HEK293 (cell line): ENCODE results near the gene RAF1.

Experiments
- CTCF ChIA-PET: fragments of 350-600 bp; formaldehyde crosslinking; extraction: SDS; loops from one replicate; lab custom pipeline; 2021; ENCODE audit warnings: antibody characterized with exemption; lab: Yijun Ruan, JAX
- POLR2A ChIA-PET: fragments of 300-600 bp; formaldehyde crosslinking; extraction: SDS; loops from one replicate; lab custom pipeline; 2020; ENCODE audit warnings: antibody characterized with exemption, inconsistent platforms; lab: Yijun Ruan, JAX
- H3K27ac ChIP-seq: fragments of 200-500 bp; sonication (Bioruptor generic); 2 replicates; pipeline ENCODE4 v1.5.1; 2014; ENCODE audit warnings: low read depth, low read length, control low read depth, inconsistent platforms; ENCODE audit errors: extremely low read depth
- H3K36me3 ChIP-seq, 2 experiments: fragments of 200-500 bp in 1 of 2; sonication (Bioruptor generic) in 1 of 2; 1 replicate in 1 of 2; 2 replicates in 1 of 2; pipeline ENCODE4 v1.5.1; 2014 to 2017; ENCODE audit warnings: inconsistent platforms in 2 of 2, low read length in 2 of 2; ENCODE audit not compliant: control insufficient read depth in 2 of 2, insufficient read depth in 1 of 2
- H3K4me1 ChIP-seq: fragments of 200-500 bp; sonication (Bioruptor generic); 2 replicates; pipeline ENCODE4 v1.5.1; 2014; ENCODE audit warnings: mild to moderate bottlenecking, low read length, inconsistent platforms; ENCODE audit not compliant: control insufficient read depth, insufficient read depth
- H3K4me3 ChIP-seq: 2 replicates; pipeline ENCODE4 v1.5.1; 2011; ENCODE audit warnings: low read depth, mild to moderate bottlenecking, control low read depth, low read length, moderate library complexity
- H3K9me3 ChIP-seq: fragments of 200-500 bp; sonication (Bioruptor generic); 2 replicates; pipeline ENCODE4 v1.5.1; 2014; ENCODE audit warnings: low read depth, low read length, inconsistent platforms; ENCODE audit not compliant: control insufficient read depth, insufficient read depth
- KLF10 ChIP-seq: fragments of 450-650 bp; IDR thresholded peaks from 2 replicates; pipeline ENCODE4 v1.5.1; 2018; ENCODE audit warnings: missing biosample characterization, mild to moderate bottlenecking, missing genetic modification characterization
- KLF17 ChIP-seq: fragments of 450-650 bp; formaldehyde crosslinking; IDR thresholded peaks from 2 replicates; pipeline ENCODE4 v1.5.1; 2016; ENCODE audit warnings: missing biosample characterization, missing genetic modification characterization
- KLF8 ChIP-seq: fragments of 450-650 bp; formaldehyde crosslinking; IDR thresholded peaks from 2 replicates; pipeline ENCODE4 v1.5.1; 2016; ENCODE audit warnings: missing biosample characterization, missing genetic modification characterization
- MZF1 ChIP-seq: fragments of 450-650 bp; formaldehyde crosslinking; IDR thresholded peaks from 2 replicates; pipeline ENCODE4 v1.5.1; 2017; ENCODE audit warnings: missing biosample characterization, missing genetic modification characterization, borderline replicate concordance
- OVOL3 ChIP-seq: fragments of 450-650 bp; formaldehyde crosslinking; IDR thresholded peaks from 2 replicates; pipeline ENCODE4 v1.5.1; 2016; ENCODE audit warnings: missing biosample characterization, missing genetic modification characterization
- REPIN1 ChIP-seq: fragments of 450-650 bp; formaldehyde crosslinking; IDR thresholded peaks from 2 replicates; pipeline ENCODE4 v1.5.1; 2017; ENCODE audit warnings: missing biosample characterization, missing genetic modification characterization, low read depth
- REST ChIP-seq: fragments of 450-650 bp; formaldehyde crosslinking; IDR thresholded peaks from 2 replicates; pipeline ENCODE4 v1.5.1; 2016; ENCODE audit warnings: missing biosample characterization, missing genetic modification characterization
- ZFP3 ChIP-seq: fragments of 450-650 bp; formaldehyde crosslinking; IDR thresholded peaks from 2 replicates; pipeline ENCODE4 v1.5.1; 2016; ENCODE audit warnings: low read depth, missing biosample characterization, missing genetic modification characterization
- ZFP41 ChIP-seq: fragments of 450-650 bp; formaldehyde crosslinking; IDR thresholded peaks from 2 replicates; pipeline ENCODE4 v1.5.1; 2016; ENCODE audit warnings: missing biosample characterization, missing genetic modification characterization, borderline replicate concordance
- ZNF10 ChIP-seq: fragments of 450-650 bp; formaldehyde crosslinking; IDR thresholded peaks from 2 replicates; pipeline ENCODE4 v1.5.1; 2017; ENCODE audit warnings: missing biosample characterization, missing genetic modification characterization
- ZNF221 ChIP-seq: fragments of 450-650 bp; formaldehyde crosslinking; IDR thresholded peaks from 2 replicates; pipeline ENCODE4 v1.5.1; 2017; ENCODE audit warnings: missing biosample characterization, missing genetic modification characterization, borderline replicate concordance
- ZNF223 ChIP-seq: fragments of 450-650 bp; formaldehyde crosslinking; IDR thresholded peaks from 2 replicates; pipeline ENCODE4 v1.5.1; 2016; ENCODE audit warnings: missing biosample characterization, missing genetic modification characterization
- ZNF350 ChIP-seq: fragments of 450-650 bp; formaldehyde crosslinking; IDR thresholded peaks from 2 replicates; pipeline ENCODE4 v1.5.0; 2017; ENCODE audit warnings: missing biosample characterization, mild to moderate bottlenecking, missing genetic modification characterization
- ZNF549 ChIP-seq: fragments of 450-650 bp; IDR thresholded peaks from 2 replicates; pipeline ENCODE4 v1.5.1; 2018; ENCODE audit warnings: missing biosample characterization, missing genetic modification characterization, mild to moderate bottlenecking, inconsistent platforms, moderate library complexity
- ZNF571 ChIP-seq: fragments of 450-650 bp; formaldehyde crosslinking; IDR thresholded peaks from 2 replicates; pipeline ENCODE4 v1.5.0; 2017; ENCODE audit warnings: missing biosample characterization, missing genetic modification characterization
- ZNF596 ChIP-seq: fragments of 450-650 bp; IDR thresholded peaks from 2 replicates; pipeline ENCODE4 v1.5.0; 2018; ENCODE audit warnings: missing biosample characterization, mild to moderate bottlenecking, missing genetic modification characterization, moderate library complexity
- ZNF610 ChIP-seq: fragments of 450-650 bp; formaldehyde crosslinking; IDR thresholded peaks from 2 replicates; pipeline ENCODE4 v1.5.1; 2016; ENCODE audit warnings: missing biosample characterization, missing genetic modification characterization, borderline replicate concordance
- ZNF623 ChIP-seq: fragments of 450-650 bp; formaldehyde crosslinking; IDR thresholded peaks from 2 replicates; pipeline ENCODE4 v1.5.1; 2016; ENCODE audit warnings: missing biosample characterization, missing genetic modification characterization
- ZNF654 ChIP-seq: fragments of 450-650 bp; formaldehyde crosslinking; IDR thresholded peaks from 2 replicates; pipeline ENCODE4 v1.5.1; 2016; ENCODE audit warnings: low read depth, missing biosample characterization, missing genetic modification characterization
- ZNF660 ChIP-seq: fragments of 450-650 bp; IDR thresholded peaks from 2 replicates; pipeline ENCODE4 v1.5.1; 2018; ENCODE audit warnings: missing biosample characterization, mild to moderate bottlenecking, missing genetic modification characterization
- ZNF664 ChIP-seq: fragments of 450-650 bp; formaldehyde crosslinking; IDR thresholded peaks from 2 replicates; pipeline ENCODE4 v1.5.1; 2016; ENCODE audit warnings: missing biosample characterization, missing genetic modification characterization
- ZNF677 ChIP-seq: fragments of 450-650 bp; IDR thresholded peaks from 2 replicates; pipeline ENCODE4 v1.5.0; 2018; ENCODE audit warnings: missing biosample characterization, mild to moderate bottlenecking, missing genetic modification characterization, moderate library complexity
- ZNF701 ChIP-seq: fragments of 450-650 bp; formaldehyde crosslinking; IDR thresholded peaks from 2 replicates; pipeline ENCODE4 v1.5.1; 2016; ENCODE audit warnings: missing biosample characterization, missing genetic modification characterization
- TF ChIP-seq, protein P1 (sequence below): fragments of 450-650 bp; formaldehyde crosslinking; IDR thresholded peaks from 2 replicates; pipeline ENCODE4 v1.5.1; 2016; ENCODE audit warnings: missing biosample characterization, missing genetic modification characterization, low read depth
- TF ChIP-seq, protein P2 (sequence below): fragments of 450-650 bp; formaldehyde crosslinking; IDR thresholded peaks from 2 replicates; pipeline ENCODE4 v1.5.1; 2016; ENCODE audit warnings: missing biosample characterization, missing genetic modification characterization
- TF ChIP-seq, protein P3 (sequence below): fragments of 450-650 bp; formaldehyde crosslinking; IDR thresholded peaks from 2 replicates; pipeline ENCODE4 v1.5.1; 2016; ENCODE audit warnings: missing biosample characterization, missing genetic modification characterization

The RAF1 gene

GRCh38 chr3:12662593-12663400 is 1.1 kb downstream of the RAF1 start:
- ChIA-PET POLR2A (interaction anchor here (0.7 to 2.2 kb wide), 5 partner anchors 9 to 134 kb away, joined by 3 to 4 read pairs (median 4); partner anchors contain the start of genes CAND2 and MKRN2), CTCF (interaction anchor here (1.0 kb wide), 1 partner anchor 100 kb away, joined by 3 read pairs; no protein-coding TSS in a partner anchor)
- Histone ChIP-seq H3K27ac (peak overlapping the region; percentile 97), H3K9me3 (no peaks in the 10 kb centered on the region), H3K36me3 (no peaks in the 10 kb centered on the region), H3K4me3 (peak overlapping the region; percentile 91), H3K4me1 (peaks cover 22% of the 10 kb centered on the region)
- TF ChIP-seq ZFP41 (tag by site-specific recombination) (no peak), ZNF623 (tag by site-specific recombination) (no peak), ZNF350 (tag by site-specific recombination) (no peak), ZNF10 (tag by site-specific recombination) (0 out of 2 replicates have a peak, but pooled peaks have one; percentile 38), KLF17 (tag by site-specific recombination) (no peak), MZF1 (tag by site-specific recombination) (peak; percentile 65; the same call in 1 of the 2 replicates), REPIN1 (tag by site-specific recombination) (no peak), ZNF677 (tag by site-specific recombination) (no peak), ZNF549 (tag by site-specific recombination) (no peak), ZNF701 (tag by site-specific recombination) (no peak), ZNF221 (tag by site-specific recombination) (no peak), ZNF664 (tag by site-specific recombination) (no peak), ZNF596 (tag by site-specific recombination) (0 out of 2 replicates have a peak, but pooled peaks have one; percentile 46), ZNF660 (tag by site-specific recombination) (no peak), ZNF654 (no peak), ZNF223 (tag by site-specific recombination) (no peak), ZNF610 (tag by site-specific recombination) (no peak), OVOL3 (tag by site-specific recombination) (no peak), REST (no peak), ZNF571 (tag by site-specific recombination) (no peak), ZFP3 (tag by site-specific recombination) (no peak), KLF10 (tag by site-specific recombination) (no peak), KLF8 (tag by site-specific recombination) (no peak)
- TF ChIP-seq, protein P1, sequence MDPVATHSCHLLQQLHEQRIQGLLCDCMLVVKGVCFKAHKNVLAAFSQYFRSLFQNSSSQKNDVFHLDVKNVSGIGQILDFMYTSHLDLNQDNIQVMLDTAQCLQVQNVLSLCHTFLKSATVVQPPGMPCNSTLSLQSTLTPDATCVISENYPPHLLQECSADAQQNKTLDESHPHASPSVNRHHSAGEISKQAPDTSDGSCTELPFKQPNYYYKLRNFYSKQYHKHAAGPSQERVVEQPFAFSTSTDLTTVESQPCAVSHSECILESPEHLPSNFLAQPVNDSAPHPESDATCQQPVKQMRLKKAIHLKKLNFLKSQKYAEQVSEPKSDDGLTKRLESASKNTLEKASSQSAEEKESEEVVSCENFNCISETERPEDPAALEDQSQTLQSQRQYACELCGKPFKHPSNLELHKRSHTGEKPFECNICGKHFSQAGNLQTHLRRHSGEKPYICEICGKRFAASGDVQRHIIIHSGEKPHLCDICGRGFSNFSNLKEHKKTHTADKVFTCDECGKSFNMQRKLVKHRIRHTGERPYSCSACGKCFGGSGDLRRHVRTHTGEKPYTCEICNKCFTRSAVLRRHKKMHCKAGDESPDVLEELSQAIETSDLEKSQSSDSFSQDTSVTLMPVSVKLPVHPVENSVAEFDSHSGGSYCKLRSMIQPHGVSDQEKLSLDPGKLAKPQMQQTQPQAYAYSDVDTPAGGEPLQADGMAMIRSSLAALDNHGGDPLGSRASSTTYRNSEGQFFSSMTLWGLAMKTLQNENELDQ, result no peak
- TF ChIP-seq, protein P2, sequence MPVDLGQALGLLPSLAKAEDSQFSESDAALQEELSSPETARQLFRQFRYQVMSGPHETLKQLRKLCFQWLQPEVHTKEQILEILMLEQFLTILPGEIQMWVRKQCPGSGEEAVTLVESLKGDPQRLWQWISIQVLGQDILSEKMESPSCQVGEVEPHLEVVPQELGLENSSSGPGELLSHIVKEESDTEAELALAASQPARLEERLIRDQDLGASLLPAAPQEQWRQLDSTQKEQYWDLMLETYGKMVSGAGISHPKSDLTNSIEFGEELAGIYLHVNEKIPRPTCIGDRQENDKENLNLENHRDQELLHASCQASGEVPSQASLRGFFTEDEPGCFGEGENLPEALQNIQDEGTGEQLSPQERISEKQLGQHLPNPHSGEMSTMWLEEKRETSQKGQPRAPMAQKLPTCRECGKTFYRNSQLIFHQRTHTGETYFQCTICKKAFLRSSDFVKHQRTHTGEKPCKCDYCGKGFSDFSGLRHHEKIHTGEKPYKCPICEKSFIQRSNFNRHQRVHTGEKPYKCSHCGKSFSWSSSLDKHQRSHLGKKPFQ, result no peak
- TF ChIP-seq, protein P3, sequence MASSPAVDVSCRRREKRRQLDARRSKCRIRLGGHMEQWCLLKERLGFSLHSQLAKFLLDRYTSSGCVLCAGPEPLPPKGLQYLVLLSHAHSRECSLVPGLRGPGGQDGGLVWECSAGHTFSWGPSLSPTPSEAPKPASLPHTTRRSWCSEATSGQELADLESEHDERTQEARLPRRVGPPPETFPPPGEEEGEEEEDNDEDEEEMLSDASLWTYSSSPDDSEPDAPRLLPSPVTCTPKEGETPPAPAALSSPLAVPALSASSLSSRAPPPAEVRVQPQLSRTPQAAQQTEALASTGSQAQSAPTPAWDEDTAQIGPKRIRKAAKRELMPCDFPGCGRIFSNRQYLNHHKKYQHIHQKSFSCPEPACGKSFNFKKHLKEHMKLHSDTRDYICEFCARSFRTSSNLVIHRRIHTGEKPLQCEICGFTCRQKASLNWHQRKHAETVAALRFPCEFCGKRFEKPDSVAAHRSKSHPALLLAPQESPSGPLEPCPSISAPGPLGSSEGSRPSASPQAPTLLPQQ (tag by site-specific recombination), result no peak
